GM12801 (cell line): ENCODE data around the gene ACP5.

Source experiments
- CTCF ChIP-seq: IDR thresholded peaks from one replicate; pipeline ENCODE4 v1.5.1; 2011; ENCODE audit warnings: control low read depth; ENCODE audit not compliant: insufficient read length; ENCODE audit errors: extremely low read depth

ACP5 gene

GRCh38 chr19:11528551-11529341, 48.7 kb downstream of the ACP5 start, which contains the start of gene ECSIT:
TSS of gene ECSIT (minus strand) at chr19:11529134. CDS start at chr19:11519170, 9,964 bp downstream.
- no peak for TF ChIP-seq CTCF
